C4-2B (cell line): ENCODE measurements around the gene NLK.

Source experiments
- ZFX ChIP-seq: fragments of 450-650 bp; IDR thresholded peaks from 2 replicates; pipeline ENCODE4 v1.6.1; 2017
- TF ChIP-seq, protein P1 (sequence below): fragments of 450-650 bp; conservative IDR thresholded peaks from 2 replicates; pipeline ENCODE4 v1.5.1; 2017; ENCODE audit warnings: mild to moderate bottlenecking

DNA sequence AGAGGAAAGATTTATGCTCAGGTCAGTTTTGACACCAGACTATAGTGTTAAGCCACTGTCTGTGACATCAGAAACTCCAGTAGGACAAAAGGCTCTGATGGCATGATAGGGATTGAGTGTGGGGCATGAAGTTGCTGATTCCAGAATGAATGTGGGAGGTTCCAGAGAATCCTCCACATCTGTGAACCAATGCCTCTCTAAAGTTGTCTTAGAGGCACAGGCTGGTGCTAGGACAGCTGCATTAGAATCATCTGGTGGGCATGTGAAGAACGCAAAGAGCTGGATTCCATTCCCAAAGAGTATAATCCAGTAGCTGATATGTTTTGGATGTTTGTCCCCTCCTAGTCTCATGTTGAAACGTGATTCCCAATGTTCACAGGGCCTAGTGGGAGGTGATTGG lies 32.1 kb upstream of the NLK start:
- TF ChIP-seq, protein P1, sequence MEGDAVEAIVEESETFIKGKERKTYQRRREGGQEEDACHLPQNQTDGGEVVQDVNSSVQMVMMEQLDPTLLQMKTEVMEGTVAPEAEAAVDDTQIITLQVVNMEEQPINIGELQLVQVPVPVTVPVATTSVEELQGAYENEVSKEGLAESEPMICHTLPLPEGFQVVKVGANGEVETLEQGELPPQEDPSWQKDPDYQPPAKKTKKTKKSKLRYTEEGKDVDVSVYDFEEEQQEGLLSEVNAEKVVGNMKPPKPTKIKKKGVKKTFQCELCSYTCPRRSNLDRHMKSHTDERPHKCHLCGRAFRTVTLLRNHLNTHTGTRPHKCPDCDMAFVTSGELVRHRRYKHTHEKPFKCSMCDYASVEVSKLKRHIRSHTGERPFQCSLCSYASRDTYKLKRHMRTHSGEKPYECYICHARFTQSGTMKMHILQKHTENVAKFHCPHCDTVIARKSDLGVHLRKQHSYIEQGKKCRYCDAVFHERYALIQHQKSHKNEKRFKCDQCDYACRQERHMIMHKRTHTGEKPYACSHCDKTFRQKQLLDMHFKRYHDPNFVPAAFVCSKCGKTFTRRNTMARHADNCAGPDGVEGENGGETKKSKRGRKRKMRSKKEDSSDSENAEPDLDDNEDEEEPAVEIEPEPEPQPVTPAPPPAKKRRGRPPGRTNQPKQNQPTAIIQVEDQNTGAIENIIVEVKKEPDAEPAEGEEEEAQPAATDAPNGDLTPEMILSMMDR: no peak
- no peak for TF ChIP-seq ZFX
